Purkinje cell (primary cell): Measurements from ENCODE around the gene ZC3H8. TPM values are rescaled to one million over a fixed set of nuclear protein-coding genes. Genes with fewer than 3 reads are reported as not detected.

ENCODE experiments used
- polyA plus RNA-seq: library from polyadenylated mRNA; unstranded; fragments of >200 nt; fragmentation: Nextera tagmentation; gene quantifications from 2 replicates; pipeline ENCODE4 v1.2.1, GENCODE V29; 2014

Gene ZC3H8
- polyA plus RNA-seq: 50.0 and 67.9 TPM in 2 replicates

GRCh38 chr2:112254466-112255240 lies at the start of gene ZC3H8:
ZC3H8 (minus strand) TSS chr2:112255042; CDS start chr2:112254981, 61 bp downstream.

GRCh38 chr2:112275311-112275886 lies 20.6 kb upstream of the ZC3H8 start, which contains the start of gene ZC3H6:
ZC3H6 (plus strand) TSS chr2:112275597; CDS start chr2:112275995, 398 bp downstream.

Other genes starting within 250 kb of the ZC3H8 start
- gene TMEM87B, start 199.8 kb downstream of the ZC3H8 start, polyA plus RNA-seq: 40.6 and 42.0 TPM in 2 replicates
- 6.8 and 8.9 TPM in 2 replicates for gene FBLN7, start 116.7 kb downstream of the ZC3H8 start, polyA plus RNA-seq
- 12.7 and 13.3 TPM in 2 replicates for gene ZC3H6, start 20.6 kb upstream of the ZC3H8 start, polyA plus RNA-seq
- 0.31 and 3.1 TPM in 2 replicates for gene RGPD8, start 178.6 kb upstream of the ZC3H8 start, polyA plus RNA-seq
- gene TTL, start 227.1 kb upstream of the ZC3H8 start, polyA plus RNA-seq: 17.8 and 22.3 TPM in 2 replicates